H1 (cell line): ENCODE results near the gene TEX22. TPM values are rescaled to one million over a fixed set of nuclear protein-coding genes. Genes with fewer than 3 reads are reported as not detected.

Experiments
- ATF3 ChIP-seq: IDR thresholded peaks from 2 replicates; pipeline ENCODE4 v1.6.1; 2011; ENCODE audit warnings: low read depth, mild to moderate bottlenecking, low read length; ENCODE audit not compliant: insufficient read depth
- CHD7 ChIP-seq: fragments of 300-600 bp; sonication (generic); IDR thresholded peaks from 2 replicates; pipeline ENCODE4 v1.7.1; 2012; ENCODE audit warnings: low read length, moderate library complexity, mild to moderate bottlenecking, inconsistent platforms; ENCODE audit not compliant: insufficient replicate concordance
- CTCF ChIP-seq, 3 experiments: IDR thresholded peaks; 1 replicate in 2 of 3; 2 replicates in 1 of 3; pipeline versions ENCODE4 v1.5.1 to v1.6.1; 2011; ENCODE audit warnings: low read length in 3 of 3, mild to moderate bottlenecking in 3 of 3, inconsistent platforms in 2 of 3, low read depth in 1 of 3, moderate library complexity in 1 of 3; ENCODE audit not compliant: insufficient read depth in 1 of 3; ENCODE audit errors: control extremely low read depth in 1 of 3
- JUN ChIP-seq: IDR thresholded peaks from 2 replicates; pipeline ENCODE4 v1.6.1; 2011; ENCODE audit warnings: low read depth, mild to moderate bottlenecking, improper control_type of control experiment, low read length
- JUND ChIP-seq: IDR thresholded peaks from 2 replicates; pipeline ENCODE4 v1.6.1; 2011; ENCODE audit warnings: mild to moderate bottlenecking, improper control_type of control experiment, low read length
- POLR2AphosphoS5 ChIP-seq: IDR thresholded peaks from 2 replicates; pipeline ENCODE4 v1.6.1; 2011; ENCODE audit warnings: low read depth, low read length
- TAF1 ChIP-seq: IDR thresholded peaks from 2 replicates; pipeline ENCODE4 v1.6.1; 2011; ENCODE audit warnings: mild to moderate bottlenecking, low read depth, low read length
- TAF7 ChIP-seq: optimal IDR thresholded peaks from 2 replicates; pipeline ENCODE3; 2011; ENCODE audit warnings: low read depth, mild to moderate bottlenecking, inconsistent platforms, low read length, moderate library complexity, borderline replicate concordance
- TEAD4 ChIP-seq: IDR thresholded peaks from 2 replicates; pipeline ENCODE4 v1.6.1; 2012; ENCODE audit warnings: low read depth, low read length, inconsistent platforms, mixed read lengths
- polyA plus RNA-seq, 7 experiments: library from polyadenylated mRNA; depleted of rRNA in 3 of 7; stranded (reverse) in 5 of 7; unstranded in 2 of 7; fragments of >200 nt in 5 of 7; fragments of 200-250 nt in 2 of 7; gene quantifications; 1 replicate in 5 of 7; 2 replicates in 1 of 7; 4 replicates in 1 of 7; pipeline versions ENCODE4 v1.2.1 to v1.2.3, GENCODE V29; 2011 to 2013; ENCODE audit warnings: missing spikeins in 2 of 7, mixed read lengths in 2 of 7
- total RNA-seq: library from RNA; stranded (reverse); fragmentation: NEBNext Ultra II Directional; extraction: Animal tissue kit (Norgen Biotek cat#: 25700); gene quantifications from 2 replicates; pipeline ENCODE4 v1.2.1, GENCODE V29; 2021

TEX22 gene
- total and polyA plus RNA-seq, 2 of the 8 experiments (the other 6 are each of a cell fraction or from before 2014, with no cell fraction given) = 0.24 to 0.39 TPM

DNA sequence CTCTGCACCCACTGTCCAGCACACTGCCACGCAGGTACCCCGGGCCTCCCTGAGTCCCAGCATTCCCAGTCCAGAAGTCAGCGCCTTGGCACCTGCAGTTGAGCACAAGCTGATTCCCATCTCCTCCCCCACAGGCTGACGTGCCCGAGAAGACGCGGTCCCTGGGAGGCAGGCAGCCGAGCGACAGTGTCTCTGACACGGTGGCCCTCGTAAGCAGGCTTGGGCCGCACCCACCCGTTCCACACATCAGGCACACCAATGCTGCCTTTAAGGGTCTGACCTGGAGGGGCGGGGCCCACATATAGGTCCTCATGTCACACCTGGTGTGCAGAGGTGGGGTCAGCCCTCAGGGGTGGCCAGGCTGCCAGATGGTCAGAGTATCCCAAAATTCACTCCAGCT, 18.4 kb upstream of the TEX22 start (continued):
- TF ChIP-seq CTCF (IDR thresholded peaks at IDR 0.05; ENCODE audit: control extremely low read depth in 1 of 3, insufficient read depth in 1 of 3, low read depth in 1 of 3, low read length in 3 of 3) = no peak
- TF ChIP-seq TEAD4 = no peak
- TF ChIP-seq CHD7 = no peak
- TF ChIP-seq ATF3 = no peak
- TF ChIP-seq JUN = no peak
- no peak for TF ChIP-seq JUND
- no peak for TF ChIP-seq POLR2AphosphoS5
- no peak for TF ChIP-seq TAF7
- TF ChIP-seq TAF1 = no peak
